Dermis microvascular lymphatic vessel endothelial cell (primary cell): ENCODE measurements around the gene MYL7. TPM values are rescaled to one million over a fixed set of nuclear protein-coding genes. Genes with fewer than 3 reads are reported as not detected.

Source experiments
- DNase-seq, 2 donors: peaks; one replicate each; pipeline versions ENCODE4 v3.0.0 to v3.0.0-alpha.2; 2010; ENCODE audit warnings: low read depth in 2 of 2
- total RNA-seq: library from RNA; depleted of rRNA; stranded (reverse); fragments of >200 nt; gene quantifications from 2 replicates; pipeline ENCODE4 v1.2.1, GENCODE V29; 2014

Gene MYL7
- total RNA-seq, 1 donor from 2014 or later, result not detected

DNA sequence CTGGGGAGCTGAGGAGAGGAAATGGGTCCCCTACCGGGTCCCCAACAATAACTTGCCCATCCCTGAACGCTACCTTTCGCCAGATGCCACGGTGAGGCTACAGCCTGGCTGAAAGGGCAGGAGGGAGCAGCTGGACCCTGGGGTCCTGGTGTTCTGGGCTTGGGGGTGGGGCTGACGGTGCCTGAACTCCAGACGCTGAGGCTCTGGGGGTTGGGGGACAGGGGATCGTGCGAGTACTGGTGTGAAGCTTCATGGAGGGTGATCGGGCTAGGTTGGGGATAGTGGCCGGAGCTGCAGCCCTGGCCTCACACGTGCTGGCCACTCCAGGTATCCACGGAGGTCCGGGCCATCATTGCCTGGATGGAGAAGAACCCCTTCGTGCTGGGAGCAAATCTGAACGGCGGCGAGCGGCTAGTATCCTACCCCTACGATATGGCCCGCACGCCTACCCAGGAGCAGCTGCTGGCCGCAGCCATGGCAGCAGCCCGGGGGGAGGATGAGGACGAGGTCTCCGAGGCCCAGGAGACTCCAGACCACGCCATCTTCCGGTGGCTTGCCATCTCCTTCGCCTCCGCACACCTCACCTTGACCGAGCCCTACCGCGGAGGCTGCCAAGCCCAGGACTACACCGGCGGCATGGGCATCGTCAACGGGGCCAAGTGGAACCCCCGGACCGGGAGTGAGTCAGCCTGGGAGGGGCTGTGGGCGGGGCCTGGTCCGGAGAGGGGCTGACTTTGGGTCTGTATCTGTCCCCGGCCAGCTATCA lies 28.7 kb downstream of the MYL7 start:
- no peak for DNase-seq

DNA sequence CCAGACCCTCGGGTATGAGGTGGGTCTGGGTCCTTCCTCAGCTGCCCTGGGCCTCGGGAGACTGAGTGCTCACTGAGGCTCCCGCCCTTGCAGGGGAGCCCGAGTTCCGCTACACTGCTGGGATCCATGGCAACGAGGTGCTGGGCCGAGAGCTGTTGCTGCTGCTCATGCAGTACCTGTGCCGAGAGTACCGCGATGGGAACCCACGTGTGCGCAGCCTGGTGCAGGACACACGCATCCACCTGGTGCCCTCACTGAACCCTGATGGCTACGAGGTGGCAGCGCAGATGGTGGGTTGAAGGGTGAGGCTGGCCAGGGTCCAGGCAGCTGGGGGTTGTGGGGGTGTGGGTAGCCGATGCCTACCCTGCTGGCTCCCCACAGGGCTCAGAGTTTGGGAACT lies 29.4 kb downstream of the MYL7 start:
- DNase-seq, result no peak

DNA sequence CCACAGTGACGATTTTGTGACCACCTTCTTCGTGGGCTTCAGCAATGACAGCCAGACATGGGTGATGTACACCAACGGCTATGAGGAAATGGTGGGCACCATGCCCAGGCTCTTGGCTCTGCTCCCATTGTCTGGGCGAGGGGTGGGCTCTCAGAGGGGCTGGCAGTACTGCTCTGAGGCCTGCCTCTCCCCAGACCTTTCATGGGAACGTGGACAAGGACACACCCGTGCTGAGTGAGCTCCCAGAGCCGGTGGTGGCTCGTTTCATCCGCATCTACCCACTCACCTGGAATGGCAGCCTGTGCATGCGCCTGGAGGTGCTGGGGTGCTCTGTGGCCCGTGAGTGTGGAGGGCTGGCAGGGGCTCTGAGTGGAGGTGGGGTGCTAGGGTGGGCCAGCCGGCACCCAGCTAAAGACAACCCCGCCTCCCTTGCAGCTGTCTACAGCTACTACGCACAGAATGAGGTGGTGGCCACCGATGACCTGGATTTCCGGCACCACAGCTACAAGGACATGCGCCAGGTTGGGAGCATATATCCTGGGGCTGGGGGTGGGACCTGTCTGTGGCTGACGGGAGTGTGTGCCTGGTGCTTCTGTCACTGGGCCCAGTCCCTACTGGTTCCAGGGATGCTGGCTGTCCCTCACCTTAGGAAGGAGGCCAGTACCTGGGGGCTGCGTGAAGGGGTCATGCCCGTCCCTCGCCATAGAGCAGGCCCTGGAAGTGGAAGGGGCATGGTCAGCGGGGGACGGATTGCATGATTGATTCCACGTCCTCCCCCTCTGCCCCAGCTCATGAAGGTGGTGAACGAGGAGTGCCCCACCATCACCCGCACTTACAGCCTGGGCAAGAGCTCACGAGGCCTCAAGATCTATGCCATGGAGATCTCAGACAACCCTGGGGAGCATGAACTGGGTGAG lies 30.2 kb downstream of the MYL7 start:
- DNase-seq, result no peak

DNA sequence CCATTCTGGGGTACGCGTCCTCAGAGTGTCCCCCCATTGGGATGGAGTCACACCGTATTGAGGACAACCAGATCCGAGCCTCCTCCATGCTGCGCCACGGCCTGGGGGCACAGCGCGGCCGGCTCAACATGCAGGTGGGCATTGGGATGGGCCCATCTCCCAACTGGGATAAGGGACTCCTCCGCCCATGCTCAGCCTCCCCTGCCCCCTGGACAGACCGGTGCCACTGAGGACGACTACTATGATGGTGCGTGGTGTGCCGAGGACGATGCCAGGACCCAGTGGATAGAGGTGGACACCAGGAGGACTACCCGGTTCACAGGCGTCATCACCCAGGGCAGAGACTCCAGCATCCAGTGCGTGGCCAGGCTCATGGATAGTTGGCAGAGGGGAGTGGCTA lies 31.1 kb downstream of the MYL7 start:
- no peak for DNase-seq

DNA sequence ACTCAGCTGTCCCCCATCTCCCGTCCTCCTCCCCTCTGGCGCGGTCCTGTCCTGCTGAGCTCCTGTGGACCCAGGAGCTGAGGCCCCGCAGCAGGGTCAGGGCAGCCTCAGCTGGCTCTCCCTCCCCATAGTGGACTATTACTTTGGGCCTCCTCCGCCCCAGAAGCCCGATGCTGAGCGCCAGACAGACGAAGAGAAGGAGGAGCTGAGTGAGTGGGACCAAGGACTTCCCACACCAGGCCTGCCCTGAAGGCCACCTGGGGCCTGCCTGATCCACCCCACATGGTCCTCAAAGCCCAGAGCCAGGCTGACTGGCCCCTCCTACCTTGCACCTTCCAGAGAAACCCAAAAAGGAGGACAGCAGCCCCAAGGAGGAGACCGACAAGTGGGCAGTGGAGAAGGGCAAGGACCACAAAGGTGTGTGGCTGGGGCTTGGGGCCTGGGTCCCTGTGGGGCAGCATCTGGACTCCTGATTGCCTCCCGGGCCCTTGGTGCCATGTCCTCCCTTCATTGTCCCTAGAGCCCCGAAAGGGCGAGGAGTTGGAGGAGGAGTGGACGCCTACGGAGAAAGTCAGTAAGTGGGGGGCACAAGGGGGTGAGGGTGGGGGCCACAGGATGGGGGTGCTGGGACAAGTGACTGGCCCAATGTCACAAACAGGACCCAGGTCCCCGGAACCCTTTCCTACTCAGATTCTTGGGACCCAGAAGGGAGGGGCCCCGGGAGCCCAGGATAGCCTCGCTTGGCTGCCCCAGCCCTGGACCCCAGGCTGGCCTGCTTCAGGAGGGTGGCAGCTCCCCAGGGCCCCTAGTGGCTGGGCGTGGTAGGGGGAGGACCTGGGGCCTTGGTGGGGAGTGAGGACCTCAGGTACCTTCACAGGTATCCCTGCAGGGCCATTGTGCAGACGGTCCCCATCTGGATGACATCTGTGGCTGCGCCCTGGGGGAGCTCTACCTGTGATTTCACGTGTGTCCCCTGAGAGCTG lies 32.1 kb downstream of the MYL7 start:
- DNase-seq, result no peak

DNA sequence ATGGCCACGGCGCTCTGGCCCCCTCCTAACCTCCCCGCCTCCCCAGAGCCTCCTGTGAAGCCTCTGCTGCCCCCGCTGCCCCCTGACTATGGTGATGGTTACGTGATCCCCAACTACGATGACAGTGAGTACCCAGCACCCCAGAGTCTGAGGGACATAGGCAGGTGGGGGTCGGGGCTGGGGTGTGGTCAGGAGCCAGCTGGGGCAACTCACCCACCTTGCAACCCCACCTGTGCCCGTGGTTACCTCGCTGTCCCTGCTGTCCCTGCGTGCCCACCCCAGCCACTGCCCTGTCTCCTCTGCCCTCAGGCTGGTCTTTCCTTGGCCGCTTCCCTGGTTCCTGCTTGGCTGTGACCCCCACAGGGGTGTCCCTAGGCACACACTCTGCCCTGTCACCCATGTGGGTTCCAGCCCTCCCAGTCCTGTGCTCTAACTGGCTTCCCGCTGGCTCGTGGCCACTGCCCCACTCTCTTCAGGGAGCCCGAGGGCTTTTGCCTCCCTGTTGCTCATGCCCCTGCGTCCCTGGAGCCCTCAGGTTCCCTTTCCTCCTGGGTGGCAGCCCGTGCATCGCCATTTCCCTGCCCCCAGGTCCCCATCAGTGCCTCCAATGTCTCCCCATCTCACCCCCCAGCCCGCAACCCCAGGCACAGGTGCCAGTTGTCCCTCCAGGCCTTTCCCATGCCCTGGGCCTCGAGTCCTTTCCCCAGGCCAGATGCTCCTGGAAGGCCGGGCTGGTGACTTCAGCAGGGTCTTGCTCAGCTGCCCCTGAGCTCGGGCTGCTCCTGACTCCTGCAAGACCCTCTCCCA lies 33.0 kb downstream of the MYL7 start:
- DNase-seq, result no peak

DNA sequence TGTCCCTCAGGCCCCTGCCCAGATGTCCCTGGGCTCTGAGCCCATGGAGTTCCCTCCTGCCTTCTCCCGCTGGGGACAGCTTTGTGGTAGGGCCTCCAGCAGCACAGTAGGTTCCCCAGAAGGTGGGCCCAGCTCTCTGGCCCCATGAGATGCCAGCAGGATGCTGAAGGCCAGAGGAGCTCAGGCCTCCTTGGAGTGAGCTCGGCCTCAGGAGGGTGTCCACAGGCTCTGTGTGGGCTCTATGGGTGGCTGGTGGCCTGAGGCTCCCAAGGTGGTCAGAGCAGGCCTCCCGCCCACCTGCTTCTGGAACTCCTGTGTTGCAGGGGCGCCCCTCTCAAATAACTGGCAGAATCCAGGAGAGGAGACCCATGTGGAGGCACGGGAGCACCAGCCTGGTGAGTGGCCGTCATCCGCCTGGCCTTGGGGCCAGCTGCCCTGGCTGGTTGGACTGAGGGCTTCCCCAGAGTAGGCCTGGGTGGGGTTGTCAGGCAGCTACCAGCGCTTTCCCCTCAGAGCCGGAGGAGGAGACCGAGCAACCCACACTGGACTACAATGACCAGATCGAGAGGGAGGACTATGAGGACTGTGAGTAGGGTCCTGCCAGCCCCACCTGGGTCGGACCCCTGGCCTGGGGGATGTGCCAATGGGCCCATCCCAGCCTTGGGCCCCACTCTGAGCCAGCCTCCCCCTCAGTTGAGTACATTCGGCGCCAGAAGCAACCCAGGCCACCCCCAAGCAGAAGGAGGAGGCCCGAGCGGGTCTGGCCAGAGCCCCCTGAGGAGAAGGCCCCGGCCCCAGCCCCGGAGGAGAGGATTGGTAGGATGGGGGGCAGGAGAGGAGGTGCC lies 33.8 kb downstream of the MYL7 start:
- no peak for DNase-seq

DNA sequence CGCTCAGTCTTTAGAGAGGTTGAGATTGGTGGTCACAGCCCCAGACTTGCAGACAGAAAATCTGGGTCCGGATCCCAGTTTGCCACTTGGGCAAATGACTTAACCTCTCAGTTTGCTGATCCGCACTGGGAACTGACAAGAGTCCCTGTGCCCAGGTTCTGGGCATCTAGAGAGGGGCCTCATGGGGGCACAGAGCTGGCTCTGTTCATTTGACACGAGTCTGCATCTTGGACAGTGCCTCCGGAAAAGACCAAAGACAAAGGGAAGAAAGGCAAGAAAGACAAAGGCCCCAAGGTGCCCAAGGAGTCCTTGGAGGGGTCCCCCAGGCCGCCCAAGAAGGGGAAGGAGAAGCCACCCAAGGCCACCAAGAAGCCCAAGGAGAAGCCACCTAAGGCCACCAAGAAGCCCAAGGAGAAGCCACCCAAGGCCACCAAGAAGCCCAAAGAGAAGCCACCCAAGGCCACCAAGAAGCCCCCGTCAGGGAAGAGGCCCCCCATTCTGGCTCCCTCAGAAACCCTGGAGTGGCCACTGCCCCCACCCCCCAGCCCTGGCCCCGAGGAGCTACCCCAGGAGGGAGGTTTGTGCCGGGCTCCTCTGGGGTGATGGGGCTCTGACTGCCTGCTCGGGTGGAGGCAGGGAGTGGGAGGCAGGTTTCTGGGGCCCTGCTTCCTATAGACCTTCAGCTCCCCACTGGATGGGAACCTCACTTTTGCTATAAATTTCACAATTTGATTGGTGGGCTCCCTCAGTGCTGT lies 34.6 kb downstream of the MYL7 start:
- no peak for DNase-seq

DNA sequence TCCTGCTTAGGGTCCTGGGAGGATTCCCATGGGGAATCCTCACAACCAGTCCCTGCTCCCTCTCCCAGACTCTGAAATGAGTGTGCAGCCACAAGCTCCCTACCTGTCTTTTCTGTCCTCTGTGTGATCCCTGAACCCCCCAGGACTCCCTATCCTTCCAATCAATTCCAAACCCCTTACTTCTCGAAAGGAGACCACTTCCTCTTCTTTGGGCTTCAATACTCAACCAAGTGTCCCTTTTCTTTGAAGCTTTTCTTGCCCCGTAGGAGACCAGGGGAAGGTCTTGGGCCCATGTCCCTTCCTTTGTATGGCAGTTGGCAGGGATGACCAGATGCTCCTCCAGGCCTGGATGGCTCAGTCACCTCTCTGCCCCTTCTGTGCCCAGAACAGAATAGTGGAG lies 35.3 kb downstream of the MYL7 start:
- DNase-seq, result no peak

DNA sequence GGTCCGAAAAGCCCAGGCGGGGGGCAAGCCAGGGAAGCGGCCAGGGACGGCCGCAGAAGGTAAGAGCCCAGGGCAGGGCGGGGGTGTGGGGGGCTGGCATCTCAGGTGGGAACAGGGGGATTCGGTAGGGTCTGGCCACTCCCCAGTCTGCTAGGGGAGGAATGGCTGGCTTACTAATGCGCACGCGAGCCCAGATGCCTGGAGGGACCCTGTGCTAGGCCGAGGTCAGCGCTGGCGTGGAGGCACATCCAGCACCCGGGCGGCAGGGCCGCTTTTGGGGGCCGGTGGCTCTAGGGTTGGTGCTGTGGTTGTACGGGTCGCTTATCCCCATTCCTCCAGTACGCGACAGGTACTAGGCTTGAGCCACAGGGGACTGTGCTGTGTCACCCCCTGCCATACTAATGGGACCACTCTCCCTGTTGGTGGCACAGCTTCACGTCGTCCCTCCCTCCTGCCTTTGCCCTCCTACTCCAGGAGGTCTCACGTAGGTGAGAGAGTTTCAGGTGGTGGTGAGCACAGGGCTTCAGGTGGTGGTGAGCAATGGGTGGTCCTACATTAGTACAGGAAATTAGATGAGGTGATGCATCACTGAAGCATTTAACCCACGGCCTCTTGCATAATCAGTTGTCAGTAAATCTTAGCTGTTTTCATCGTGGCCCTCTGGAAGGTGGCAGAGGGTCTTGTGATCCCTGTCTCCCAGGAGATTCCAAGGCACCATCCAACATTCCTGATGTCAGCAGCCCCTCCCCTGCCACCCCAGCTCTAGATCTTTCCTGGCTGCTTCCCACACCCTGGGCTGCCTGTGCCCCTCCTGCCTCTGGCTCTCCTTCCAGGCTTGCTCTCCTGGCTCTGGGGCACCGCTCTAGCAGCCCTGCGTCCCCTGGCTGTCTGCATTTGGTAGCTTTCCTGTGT lies 36.0 kb downstream of the MYL7 start:
- DNase-seq, result peak in 1 of 2 donors; percentile 36

DNA sequence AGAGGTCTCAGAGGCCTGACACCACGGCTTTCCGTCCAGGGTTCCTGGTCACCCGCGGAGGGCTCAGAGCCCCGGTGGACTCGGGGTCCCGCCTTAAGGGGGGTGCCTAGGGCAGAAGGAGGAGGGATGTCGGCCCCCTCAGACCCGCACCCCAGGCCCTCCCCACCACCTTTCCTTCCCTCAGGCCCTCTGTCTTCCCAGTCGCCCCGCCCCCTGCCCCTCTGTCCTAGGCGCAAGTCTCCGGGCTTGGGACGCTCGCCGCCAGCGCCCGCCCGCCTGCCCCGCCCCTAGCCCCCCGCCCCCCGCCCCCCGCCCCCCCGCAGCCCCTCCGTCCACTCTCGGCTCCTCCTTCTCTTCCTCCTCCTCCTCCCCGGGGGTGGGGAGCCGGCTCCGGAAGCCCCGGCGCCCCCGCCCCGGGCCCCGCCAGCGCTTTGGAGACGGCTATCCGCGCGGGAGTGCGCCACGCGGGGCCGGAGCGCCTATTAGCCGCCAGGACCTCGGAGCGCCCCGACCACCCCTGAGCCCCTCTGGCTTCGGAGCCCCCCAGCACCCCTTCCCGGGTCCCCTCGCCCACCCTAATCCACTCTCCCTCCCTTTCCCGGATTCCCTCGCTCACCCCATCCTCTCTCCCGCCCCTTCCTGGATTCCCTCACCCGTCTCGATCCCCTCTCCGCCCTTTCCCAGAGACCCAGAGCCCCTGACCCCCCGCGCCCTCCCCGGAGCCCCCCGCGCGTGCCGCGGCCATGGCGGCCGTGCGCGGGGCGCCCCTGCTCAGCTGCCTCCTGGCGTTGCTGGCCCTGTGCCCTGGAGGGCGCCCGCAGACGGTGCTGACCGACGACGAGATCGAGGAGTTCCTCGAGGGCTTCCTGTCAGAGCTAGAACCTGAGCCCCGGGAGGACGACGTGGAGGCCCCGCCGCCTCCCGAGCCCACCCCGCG lies 36.9 kb downstream of the MYL7 start, which contains the start of gene AEBP1:
Gene AEBP1 (plus strand): TSS at position 423 of the 937 bp plus-strand sequence. CDS start 321 bp downstream, at position 744.
- peak in 1 of 2 donors; percentile 43 for DNase-seq

DNA sequence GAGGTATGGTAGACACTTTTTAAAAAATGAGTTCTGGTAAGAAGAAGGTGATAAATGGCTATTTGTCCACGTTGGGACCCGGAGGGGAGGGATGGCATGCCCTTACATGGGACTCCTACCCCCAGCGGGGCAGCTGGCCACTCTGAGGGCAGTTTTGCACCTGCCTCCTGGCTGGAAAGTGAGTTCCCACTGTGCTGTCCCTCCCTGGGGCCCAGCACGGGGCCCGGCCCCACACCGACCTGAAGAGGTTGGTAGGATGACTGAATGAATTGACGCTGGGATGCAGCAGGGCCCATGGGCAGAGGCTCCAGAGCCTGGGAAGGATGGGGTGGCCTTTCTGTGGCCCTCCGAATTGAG lies 37.6 kb downstream of the MYL7 start:
- DNase-seq, result no peak

DNA sequence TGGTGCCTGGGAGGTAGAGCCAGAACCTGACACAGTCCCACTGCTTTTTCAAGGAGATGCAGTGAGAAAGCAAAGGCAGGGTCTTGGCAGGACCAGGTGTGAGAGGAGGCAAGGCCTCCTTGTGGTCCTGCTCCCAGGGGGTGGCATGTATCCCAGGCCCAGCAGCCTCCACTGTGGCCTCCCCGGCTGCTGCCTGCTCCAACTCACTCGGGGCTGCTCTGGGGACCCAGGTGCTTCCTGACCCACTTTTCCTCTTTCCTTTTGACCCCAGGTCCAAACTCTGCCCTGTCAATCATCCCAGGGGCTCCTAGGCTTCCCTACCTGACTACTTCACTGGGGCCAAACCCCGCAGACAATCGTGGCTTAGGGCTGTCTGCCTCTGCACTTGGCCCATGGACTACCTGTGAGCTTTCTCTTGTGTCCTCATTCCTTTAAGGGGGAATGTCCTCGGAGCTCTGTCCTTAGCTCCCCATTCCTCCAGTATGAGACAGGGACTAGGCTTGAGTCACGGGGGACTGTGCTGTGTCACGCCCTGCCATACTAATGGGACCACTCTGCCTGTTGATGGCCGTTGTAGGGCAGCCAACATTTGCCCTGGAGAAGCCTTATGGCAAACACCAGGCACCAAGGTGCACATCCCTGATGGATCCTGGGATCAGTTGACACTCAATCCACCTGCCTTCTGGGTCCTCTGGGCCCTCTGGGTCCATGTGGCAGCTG lies 38.1 kb downstream of the MYL7 start:
- DNase-seq, result no peak

DNA sequence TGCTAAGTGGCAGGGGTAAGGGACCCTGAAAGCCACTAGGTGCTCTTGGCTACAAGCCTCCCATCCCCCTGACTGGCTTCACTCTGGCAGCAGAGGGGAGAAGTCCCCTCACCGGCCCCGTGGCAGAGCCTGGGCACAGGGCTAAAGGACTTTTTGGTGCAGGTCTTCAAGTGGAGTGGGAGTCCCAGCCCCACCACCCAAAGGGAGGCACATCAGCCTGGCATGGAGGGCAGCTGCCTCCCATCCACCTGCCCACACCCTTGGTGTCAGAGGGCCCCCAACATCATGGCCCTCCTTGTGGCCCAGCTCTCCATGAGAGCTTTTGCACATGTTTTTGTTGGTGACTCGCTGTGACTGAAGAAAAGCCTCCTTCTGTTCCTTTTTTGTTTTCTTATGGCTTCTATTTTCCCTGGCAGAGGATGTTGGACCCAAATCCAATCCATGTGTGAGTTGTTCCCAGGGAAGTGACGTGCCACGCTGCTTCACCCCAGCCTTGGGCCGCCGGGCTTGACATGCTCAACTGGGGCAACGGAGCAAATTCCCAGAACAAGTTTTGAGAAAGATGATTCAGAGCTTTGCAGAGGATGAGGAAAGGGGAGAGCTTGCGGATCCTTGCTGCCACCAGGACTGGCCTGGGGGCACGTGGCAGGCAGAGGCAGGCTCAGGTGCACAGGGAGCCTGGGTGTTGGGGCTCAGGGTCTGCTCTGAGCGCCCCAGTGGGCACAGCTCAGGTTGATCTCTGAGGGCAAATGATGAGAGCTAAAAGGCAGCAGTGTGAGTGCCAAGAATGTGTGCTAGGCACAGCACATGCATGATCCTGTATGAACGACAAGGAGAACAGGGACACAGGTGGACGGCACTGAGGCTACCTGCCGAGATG lies 38.9 kb downstream of the MYL7 start:
- DNase-seq, result no peak
